Right lung (tissue), 5 donors: ENCODE results near the gene EIF4E1B. TPM values are rescaled to one million over a fixed set of nuclear protein-coding genes. Genes with fewer than 3 reads are reported as not detected.

Source experiments
- DNase-seq, 2 donors: peaks; one replicate each; pipeline ENCODE4 v3.0.0-alpha.2; 2013
- polyA plus RNA-seq, 5 donors: library from polyadenylated mRNA; unstranded; fragments of 120-200 nt; gene quantifications; one replicate each; pipeline versions ENCODE4 v1.2.1 to v1.2.3, GENCODE V29; 2013; ENCODE audit warnings: inconsistent platforms in 1 of 5, low replicate concordance in 1 of 5; ENCODE audit not compliant: insufficient read length in 5 of 5, insufficient read depth in 1 of 5

EIF4E1B gene
- polyA plus RNA-seq, 5 donors: 0.05 to 0.08 TPM; not detected in 3

- no peak for DNase-seq
Measured at GRCh38 chr5:176626876-176627236, 3.6 kb upstream of the EIF4E1B start.

GRCh38 chr5:176627582-176627981 is 2.9 kb upstream of the EIF4E1B start:
- DNase-seq: no peak

- no peak for DNase-seq
Measured at GRCh38 chr5:176628406-176629228, 1.9 kb upstream of the EIF4E1B start.

- DNase-seq: no peak
Measured at GRCh38 chr5:176629317-176629852, 1.1 kb upstream of the EIF4E1B start.

- no peak for DNase-seq
Measured at GRCh38 chr5:176630681-176631222, 277 bp downstream of the EIF4E1B start.

GRCh38 chr5:176631383-176632200 is 1.1 kb downstream of the EIF4E1B start:
- no peak for DNase-seq

GRCh38 chr5:176632745-176633144 is 2.3 kb downstream of the EIF4E1B start:
- no peak for DNase-seq

- DNase-seq: no peak
Measured at GRCh38 chr5:176633598-176633997, 3.1 kb downstream of the EIF4E1B start.

- no peak for DNase-seq
Measured at GRCh38 chr5:176636426-176636825, 6.0 kb downstream of the EIF4E1B start.

GRCh38 chr5:176637556-176637955 is 7.1 kb downstream of the EIF4E1B start:
- DNase-seq: no peak

GRCh38 chr5:176638437-176638836 is 8.0 kb downstream of the EIF4E1B start:
- DNase-seq: no peak

GRCh38 chr5:176639208-176639607 is 8.7 kb downstream of the EIF4E1B start:
- DNase-seq: no peak

GRCh38 chr5:176639981-176640380 is 9.5 kb downstream of the EIF4E1B start:
- peak in 1 of 2 donors; percentile 41 for DNase-seq

GRCh38 chr5:176640616-176641015 is 10.1 kb downstream of the EIF4E1B start:
- DNase-seq: no peak

GRCh38 chr5:176642675-176643490 is 12.4 kb downstream of the EIF4E1B start:
- DNase-seq: no peak

- no peak for DNase-seq
Measured at GRCh38 chr5:176643491-176644219, 13.2 kb downstream of the EIF4E1B start.

- no peak for DNase-seq
Measured at GRCh38 chr5:176644294-176644693, 13.8 kb downstream of the EIF4E1B start.

- DNase-seq: no peak
Measured at GRCh38 chr5:176644878-176645670, 14.6 kb downstream of the EIF4E1B start.

GRCh38 chr5:176646049-176646706 is 15.7 kb downstream of the EIF4E1B start:
- no peak for DNase-seq

GRCh38 chr5:176646707-176647029 is 16.2 kb downstream of the EIF4E1B start:
- no peak for DNase-seq
